A549 (cell line): ENCODE results near the gene LTK. TPM values are rescaled to one million over a fixed set of nuclear protein-coding genes. Genes with fewer than 3 reads are reported as not detected.

Experiments used
- ATAC-seq, 2 experiments: fragments of 200-7000 bp in 1 of 2; fragments of >200 bp in 1 of 2; cut with Nextera tagmentation in 1 of 2; cut with Tn5 transposase in 1 of 2; 3 replicates each; pipeline versions ENCODE4 v1.8.0 to v1.9.1; 2018 to 2020; ENCODE audit warnings: mild to moderate bottlenecking in 1 of 2, moderate library complexity in 1 of 2
- CTCF ChIA-PET: fragments of 300-600 bp; sonication (Branson Sonifier 250); formaldehyde crosslinking; extraction: SDS; loops from one replicate; lab custom pipeline; 2021; ENCODE audit warnings: antibody characterized with exemption, inconsistent platforms; lab: Yijun Ruan, JAX
- POLR2A ChIA-PET: fragments of 350-600 bp; formaldehyde crosslinking; extraction: SDS; loops from one replicate; lab custom pipeline; 2021; ENCODE audit warnings: antibody characterized with exemption, inconsistent platforms; lab: Yijun Ruan, JAX
- DNase-seq, 2 experiments: peaks; one replicate each; pipeline versions ENCODE4 v3.0.0 to v3.0.0-alpha.2; 2011 to 2016; ENCODE audit warnings: low read depth in 1 of 2, low spot score in 1 of 2
- FAIRE-seq: peaks from 2 replicates; lab custom pipeline; 2011; peaks lifted over from hg19 to GRCh38; lab: Jason Lieb, UNC
- H3K27ac ChIP-seq, 2 experiments: fragments of >200 bp; sonication (Bioruptor Twin); formaldehyde crosslinking; 3 replicates each; pipeline ENCODE4 v1.5.1; 2016 to 2017
- H3K4me1 ChIP-seq: fragments of >200 bp; sonication (Bioruptor Twin); formaldehyde crosslinking; 3 replicates; pipeline ENCODE4 v1.6.1; 2016
- H3K4me2 ChIP-seq: fragments of >200 bp; sonication (Bioruptor Twin); formaldehyde crosslinking; 3 replicates; pipeline ENCODE4 v1.6.1; 2016
- H3K4me3 ChIP-seq: fragments of >200 bp; sonication (Bioruptor Twin); formaldehyde crosslinking; 3 replicates; pipeline ENCODE4 v1.5.1; 2016
- H3K9me3 ChIP-seq: fragments of >200 bp; sonication (Bioruptor Twin); formaldehyde crosslinking; 3 replicates; pipeline ENCODE4 v1.6.1; 2016
- BHLHE40 ChIP-seq: IDR thresholded peaks from 2 replicates; pipeline ENCODE4 v1.6.1; 2012; ENCODE audit warnings: low read depth, low read length, inconsistent platforms
- CBX2 ChIP-seq: fragments of 200-600 bp; sonication (generic); IDR thresholded peaks from 2 replicates; pipeline ENCODE4 v1.6.1; 2016; ENCODE audit warnings: low read depth, mild to moderate bottlenecking, borderline replicate concordance
- CHD4 ChIP-seq: fragments of 200-600 bp; sonication (generic); IDR thresholded peaks from 2 replicates; pipeline ENCODE4 v1.6.1; 2016; ENCODE audit warnings: antibody characterized with exemption, mild to moderate bottlenecking, borderline replicate concordance
- EHF ChIP-seq: fragments of 250-450 bp; sonication (Bioruptor Pico); IDR thresholded peaks from 2 replicates; pipeline ENCODE4 v1.5.0; 2020; ENCODE audit warnings: mild to moderate bottlenecking
- EHMT2 ChIP-seq: fragments of 200-600 bp; sonication (generic); IDR thresholded peaks from 2 replicates; pipeline ENCODE4 v1.6.1; 2016; ENCODE audit warnings: antibody characterized with exemption, low read depth, mild to moderate bottlenecking, moderate library complexity
- ESRRA ChIP-seq: fragments of 150-350 bp; IDR thresholded peaks from 2 replicates; pipeline ENCODE4 v1.6.1; 2014; ENCODE audit warnings: mild to moderate bottlenecking, low read length, borderline replicate concordance
- FOSL2 ChIP-seq, 2 experiments: fragments of 450-650 bp in 1 of 2; fragments of >200 bp in 1 of 2; sonication (Bioruptor Twin) in 1 of 2; formaldehyde crosslinking; IDR thresholded peaks; 2 replicates each; pipeline versions ENCODE4 v1.5.0 to v1.6.1; 2016 to 2020; ENCODE audit warnings: mild to moderate bottlenecking in 1 of 2, moderate library complexity in 1 of 2
- HDAC2 ChIP-seq: fragments of 200-600 bp; sonication (generic); IDR thresholded peaks from 2 replicates; pipeline ENCODE4 v1.6.1; 2016
- HOXB13 ChIP-seq: fragments of 250-450 bp; sonication (Bioruptor Pico); IDR thresholded peaks from 2 replicates; pipeline ENCODE4 v1.5.0; 2020; ENCODE audit warnings: low read depth, mild to moderate bottlenecking, moderate library complexity
- JUN ChIP-seq, 2 experiments: fragments of >200 bp; sonication (Bioruptor Twin); formaldehyde crosslinking; IDR thresholded peaks; 2 replicates in 1 of 2; 3 replicates in 1 of 2; pipeline ENCODE4 v1.6.1; 2016 to 2017
- JUNB ChIP-seq: fragments of >200 bp; sonication (Bioruptor Twin); formaldehyde crosslinking; IDR thresholded peaks from 2 replicates; pipeline ENCODE4 v1.6.1; 2016
- KDM1A ChIP-seq: fragments of 200-600 bp; sonication (generic); IDR thresholded peaks from 2 replicates; pipeline ENCODE4 v1.6.1; 2016; ENCODE audit warnings: low read depth, mild to moderate bottlenecking
- KDM5A ChIP-seq: fragments of 200-600 bp; sonication (generic); IDR thresholded peaks from 2 replicates; pipeline ENCODE4 v1.6.1; 2016; ENCODE audit warnings: antibody characterized with exemption, mild to moderate bottlenecking
- MAFK ChIP-seq: fragments of 450-650 bp; IDR thresholded peaks from 2 replicates; pipeline ENCODE4 v1.6.1; 2014; ENCODE audit not compliant: partially characterized antibody
- NFE2L2 ChIP-seq: fragments of 150-350 bp; conservative IDR thresholded peaks from 2 replicates; pipeline ENCODE4 v1.6.1; 2014; ENCODE audit warnings: low read length
- NPAS2 ChIP-seq: fragments of 250-450 bp; sonication (Bioruptor Pico); IDR thresholded peaks from 2 replicates; pipeline ENCODE4 v1.8.0; 2022; ENCODE audit warnings: mild to moderate bottlenecking, moderate library complexity, borderline replicate concordance
- PHF8 ChIP-seq: fragments of 200-600 bp; sonication (generic); IDR thresholded peaks from 2 replicates; pipeline ENCODE4 v1.6.1; 2016; ENCODE audit warnings: low read depth, mild to moderate bottlenecking, antibody characterized with exemption, moderate library complexity, borderline replicate concordance
- POLR2A ChIP-seq: IDR thresholded peaks from 2 replicates; pipeline ENCODE4 v1.6.1; 2012; ENCODE audit warnings: mild to moderate bottlenecking, low read length
- POLR2AphosphoS2 ChIP-seq: conservative IDR thresholded peaks from 2 replicates; pipeline ENCODE4 v1.6.1; 2012; ENCODE audit warnings: low read length, improper control_type of control experiment, inconsistent platforms
- RAD21 ChIP-seq, 2 experiments: fragments of >200 bp in 1 of 2; sonication (Bioruptor Twin) in 1 of 2; formaldehyde crosslinking in 1 of 2; IDR thresholded peaks in 1 of 2; conservative IDR thresholded peaks in 1 of 2; 2 replicates in 1 of 2; 3 replicates in 1 of 2; pipeline ENCODE4 v1.6.1; 2012 to 2018; ENCODE audit warnings: inconsistent platforms in 1 of 2
- RCOR1 ChIP-seq: fragments of 150-350 bp; IDR thresholded peaks from 2 replicates; pipeline ENCODE4 v1.6.1; 2014; ENCODE audit warnings: antibody characterized with exemption, low read length, low read depth
- RFX5 ChIP-seq: fragments of 450-650 bp; IDR thresholded peaks from 2 replicates; pipeline ENCODE4 v1.7.1; 2014; ENCODE audit warnings: antibody characterized with exemption, mild to moderate bottlenecking, moderate library complexity
- RNF2 ChIP-seq: fragments of 200-600 bp; sonication (generic); IDR thresholded peaks from 2 replicates; pipeline ENCODE4 v1.6.1; 2016; ENCODE audit warnings: low read depth, mild to moderate bottlenecking, antibody characterized with exemption, moderate library complexity, borderline replicate concordance
- SMC3 ChIP-seq: fragments of >200 bp; sonication (Bioruptor Twin); formaldehyde crosslinking; IDR thresholded peaks from 3 replicates; pipeline ENCODE4 v1.6.1; 2018; ENCODE audit warnings: inconsistent platforms
- TFCP2L1 ChIP-seq: fragments of 250-450 bp; sonication (Bioruptor Pico); IDR thresholded peaks from 2 replicates; pipeline ENCODE4 v1.5.0; 2021; ENCODE audit warnings: mild to moderate bottlenecking
- USF2 ChIP-seq: fragments of 450-650 bp; IDR thresholded peaks from 2 replicates; pipeline ENCODE4 v1.6.1; 2014; ENCODE audit warnings: antibody characterized with exemption
- ZFP36 ChIP-seq: fragments of 450-650 bp; IDR thresholded peaks from 2 replicates; pipeline ENCODE4 v1.6.1; 2014; ENCODE audit warnings: borderline replicate concordance; ENCODE audit not compliant: partially characterized antibody
- WGBS: methylation state at CpG from one replicate; pipeline ENCODE4 v1.1.6; 2017; ENCODE audit errors: missing lambda C conversion rate; 5-methylcytosine and 5-hydroxymethylcytosine counted together
- polyA plus RNA-seq, 4 experiments: library from polyadenylated mRNA; depleted of rRNA in 3 of 4; stranded (reverse); fragments of >200 nt; fragmentation: RNase III in 1 of 4; extraction: RNeasy Plus Mini Kit Qiagen cat#74134 plus additional on column Dnase treatment in 1 of 4; gene quantifications; 2 replicates in 3 of 4; 3 replicates in 1 of 4; pipeline ENCODE4 v1.2.3, GENCODE V29; 2011 to 2017
- TF ChIP-seq, protein P1 (sequence below): IDR thresholded peaks from 2 replicates; pipeline ENCODE4 v1.6.1; 2012
- TF ChIP-seq, protein P2 (sequence below): fragments of >200 bp; sonication (Bioruptor Twin); formaldehyde crosslinking; IDR thresholded peaks from 3 replicates; pipeline ENCODE4 v1.6.1; 2016

LTK gene
- polyA plus RNA-seq, 2 of the 4 experiments (the other 2 are of a cell fraction), result 0.10 to 0.17 TPM

DNA sequence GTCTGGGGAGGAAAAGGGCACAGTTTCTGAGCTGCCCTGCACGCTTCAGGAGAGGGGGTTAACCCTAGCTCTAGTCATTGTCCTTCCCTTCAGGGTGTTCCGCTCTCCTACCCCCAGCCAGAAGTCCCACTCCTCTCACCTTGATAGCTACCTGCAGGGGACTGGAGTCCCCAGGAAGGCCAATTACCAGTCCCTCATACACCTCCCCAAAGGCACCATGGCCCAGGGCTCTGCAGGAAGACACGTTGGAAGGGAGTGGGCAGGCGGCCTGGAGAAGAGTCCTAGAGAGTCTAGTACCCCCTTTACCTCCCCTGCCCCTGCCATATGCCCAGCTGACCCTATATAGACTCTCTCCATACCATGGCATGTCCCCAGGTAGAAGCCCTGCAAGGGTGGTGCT, 7.9 kb downstream of the LTK start:
- ATAC-seq (peak in 1 of 2 experiments; percentile 15; a peak in 1 of 6 replicates), FAIRE-seq (no peak), DNase-seq (no peak)
- no peak for TF ChIP-seq RNF2
- TF ChIP-seq SMC3, result no peak
- TF ChIP-seq BHLHE40, result no peak
- H3K9me3 ChIP-seq, result no peaks in the 10 kb centered on the region
- WGBS, result 69% methylated on average over 3 of the region's 4 CpGs
- no peak overlapping the region for H3K4me3 ChIP-seq
- ChIA-PET CTCF (interaction anchor here (2.1 kb wide), 1 partner anchor 40 kb away, joined by 8 read pairs; no protein-coding TSS in a partner anchor), POLR2A (interaction anchor here (0.6 kb wide), 1 partner anchor 370 kb away, joined by 3 read pairs; no protein-coding TSS in a partner anchor)
- H3K4me1 ChIP-seq, result no peaks in the 10 kb centered on the region
- H3K27ac ChIP-seq, result no peak overlapping the region
- no peak overlapping the region for H3K4me2 ChIP-seq

DNA sequence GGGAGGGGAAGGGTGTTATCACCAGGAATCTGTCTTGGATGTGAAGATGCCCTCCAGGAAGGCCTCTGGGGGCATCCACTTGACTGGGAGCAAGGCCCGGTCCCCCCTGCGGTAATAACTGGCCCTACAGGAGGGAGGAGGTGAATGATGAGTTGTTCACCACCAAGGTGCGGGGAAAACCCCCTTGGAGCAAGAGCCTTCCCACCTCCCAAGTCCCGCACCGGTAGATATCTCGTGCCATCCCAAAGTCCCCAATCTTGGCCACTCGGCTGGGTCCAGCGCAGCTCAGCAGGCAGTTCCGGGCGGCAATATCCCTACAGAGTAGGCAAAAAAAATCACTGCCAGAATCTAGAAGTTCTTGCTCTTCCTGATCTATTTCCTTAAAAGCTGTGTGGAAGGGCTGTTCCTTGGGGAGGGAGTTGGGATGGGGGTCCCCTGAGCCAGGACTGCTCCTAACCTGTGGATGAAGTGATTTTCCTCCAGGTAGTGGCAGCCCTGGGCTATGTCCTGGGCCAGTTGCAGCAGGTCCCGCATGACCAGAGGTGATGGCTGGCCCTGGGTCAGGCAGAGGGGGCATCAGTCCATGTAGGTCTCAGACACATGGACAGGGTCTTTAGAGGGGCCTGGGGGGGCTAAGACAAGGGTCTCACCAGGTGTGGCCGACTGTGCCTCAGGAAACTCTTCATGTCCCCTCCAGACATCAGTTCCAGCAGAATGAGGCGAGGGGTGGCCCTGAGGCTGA, 8.7 kb downstream of the LTK start:
- ChIA-PET CTCF (no interaction called here), POLR2A (no interaction called here)
- 97% methylated on average over 6 of the region's 13 CpGs for WGBS
- H3K4me1 ChIP-seq, result no peaks in the 10 kb centered on the region
- TF ChIP-seq CHD4 (no peak), ESRRA (no peak), ZFP36 (no peak), USF2 (no peak), EHMT2 (no peak), RFX5 (no peak), FOSL2 (IDR thresholded peaks at IDR 0.05) (no peak), FOSL2 (CRISPR knock-in tag; IDR thresholded peaks at IDR 0.05) (no peak), MAFK (no peak), NFE2L2 (no peak), NPAS2 (CRISPR knock-in tag) (no peak), RNF2 (no peak)
- TF ChIP-seq, protein P1, sequence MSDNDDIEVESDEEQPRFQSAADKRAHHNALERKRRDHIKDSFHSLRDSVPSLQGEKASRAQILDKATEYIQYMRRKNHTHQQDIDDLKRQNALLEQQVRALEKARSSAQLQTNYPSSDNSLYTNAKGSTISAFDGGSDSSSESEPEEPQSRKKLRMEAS, result no peak
- DNase-seq, result no peak
- ATAC-seq, result 0 out of 6 replicates have a peak, but pooled peaks of 1 of the 2 experiments have one; percentile 25
- H3K27ac ChIP-seq, result no peak overlapping the region
- no peak overlapping the region for H3K4me2 ChIP-seq
- H3K9me3 ChIP-seq, result no peaks in the 10 kb centered on the region
- FAIRE-seq, result no peak
- H3K4me3 ChIP-seq, result no peak overlapping the region

DNA sequence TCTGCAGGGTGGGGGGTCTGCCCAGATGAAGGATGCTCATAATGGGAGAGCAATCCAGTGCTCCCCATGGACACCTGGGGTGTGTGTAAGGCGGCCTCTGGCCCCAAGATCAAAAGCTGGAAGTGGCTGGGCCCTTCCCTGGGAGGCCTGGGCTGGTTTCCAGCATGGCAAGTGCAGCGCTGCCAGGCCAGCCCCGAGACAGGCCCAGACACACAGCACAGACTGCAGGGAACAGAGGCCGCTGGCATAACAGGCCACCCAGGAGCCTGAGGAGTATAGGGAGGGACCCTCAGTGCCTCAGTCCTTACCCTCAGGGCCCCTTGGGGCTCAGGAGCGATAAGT, 10.0 kb downstream of the LTK start:
- POLR2A ChIA-PET, result no interaction called here
- no peak overlapping the region for H3K27ac ChIP-seq
- CTCF ChIA-PET, result interaction anchor here (0.6 kb wide), 1 partner anchor 95 kb away, joined by 3 read pairs; no protein-coding TSS in a partner anchor
- DNase-seq (no peak), FAIRE-seq (no peak), ATAC-seq (no peak)
- TF ChIP-seq RAD21 (conservative IDR thresholded peaks at IDR 0.05 in 1 of 2, IDR thresholded peaks at IDR 0.05 in 1 of 2) (no peak), EHF (CRISPR knock-in tag) (no peak), SMC3 (no peak), POLR2AphosphoS2 (no peak), KDM5A (no peak), POLR2A (no peak), TFCP2L1 (CRISPR knock-in tag) (no peak), CHD4 (no peak), HOXB13 (CRISPR knock-in tag) (no peak), NFE2L2 (no peak), CBX2 (no peak), JUNB (no peak), KDM1A (no peak), NPAS2 (CRISPR knock-in tag) (no peak), HDAC2 (no peak), JUN (IDR thresholded peaks at IDR 0.05) (no peak), PHF8 (no peak), RCOR1 (no peak)
- TF ChIP-seq, protein P1, result no peak
- TF ChIP-seq, protein P2, sequence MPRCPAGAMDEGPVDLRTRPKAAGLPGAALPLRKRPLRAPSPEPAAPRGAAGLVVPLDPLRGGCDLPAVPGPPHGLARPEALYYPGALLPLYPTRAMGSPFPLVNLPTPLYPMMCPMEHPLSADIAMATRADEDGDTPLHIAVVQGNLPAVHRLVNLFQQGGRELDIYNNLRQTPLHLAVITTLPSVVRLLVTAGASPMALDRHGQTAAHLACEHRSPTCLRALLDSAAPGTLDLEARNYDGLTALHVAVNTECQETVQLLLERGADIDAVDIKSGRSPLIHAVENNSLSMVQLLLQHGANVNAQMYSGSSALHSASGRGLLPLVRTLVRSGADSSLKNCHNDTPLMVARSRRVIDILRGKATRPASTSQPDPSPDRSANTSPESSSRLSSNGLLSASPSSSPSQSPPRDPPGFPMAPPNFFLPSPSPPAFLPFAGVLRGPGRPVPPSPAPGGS, result no peak
- WGBS, result 56% methylated on average over 4 of the region's 5 CpGs
- H3K4me3 ChIP-seq, result no peak overlapping the region
- no peaks in the 10 kb centered on the region for H3K9me3 ChIP-seq
- H3K4me1 ChIP-seq, result no peaks in the 10 kb centered on the region
- H3K4me2 ChIP-seq, result no peak overlapping the region
